Measurements from ENCODE around the gene CDK18. TPM values are rescaled to one million over a fixed set of nuclear protein-coding genes. Genes with fewer than 3 reads are reported as not detected.

The CDK18 gene
- total RNA-seq, 1 experiment from 2014 or later, result 38.5 TPM

GRCh38 chr1:205546541-205546940 lies 42.1 kb downstream of the CDK18 start:
- no peak overlapping the region for H3K4ac ChIP-seq (ENCODE audit: low read depth, low read length)
- no peak overlapping the region for H2AK5ac ChIP-seq (ENCODE audit: insufficient read length, low read length)
- H3K27ac ChIP-seq (ENCODE audit: insufficient read length, low read depth, low read length), result no peak overlapping the region
- no peak for DNase-seq
- Mint-ChIP-seq H3K4me3 (no peak overlapping the region), H3K36me3 (ENCODE audit: insufficient read depth in 1 of 3, low read depth in 3 of 3) (peaks cover 0 to 5% (median 0%) of the 10 kb centered on the region in 3 experiments; a peak in 4 of 7 replicates), H3K27ac (no peak overlapping the region), H3K9me3 (peaks cover 5% of the 10 kb centered on the region in 2 experiments; a peak in 4 of 5 replicates), H3K27me3 (ENCODE audit: low read depth) (peaks cover 45% of the 10 kb centered on the region), H3K4me1 (peaks cover 20 to 28% of the 10 kb centered on the region in 2 experiments)
- no peak overlapping the region for H2AFZ ChIP-seq (ENCODE audit: low read length)
- no peaks in the 10 kb centered on the region; the same call in 1 of the 2 replicates for H3K4me1 ChIP-seq (ENCODE audit: insufficient read depth, low read length)
- H3K9me3 ChIP-seq (ENCODE audit: control insufficient read depth, low read depth, low read length), result no peaks in the 10 kb centered on the region
- no peak overlapping the region for H3K18ac ChIP-seq (ENCODE audit: insufficient read length, low read depth, low read length)
- no peak overlapping the region for H3K4me2 ChIP-seq (ENCODE audit: insufficient read depth, insufficient read length, low read length)
- no peak overlapping the region for H3T11ph ChIP-seq (ENCODE audit: low read length)
- no peak overlapping the region for H2BK15ac ChIP-seq (ENCODE audit: low read depth, low read length)
- no peak overlapping the region for H2BK12ac ChIP-seq (ENCODE audit: insufficient read length, low read depth, low read length)
- TF ChIP-seq CTCF (conservative IDR thresholded peaks at IDR 0.05), result no peak
- no peak overlapping the region for H2BK20ac ChIP-seq (ENCODE audit: low read depth, low read length, poor library complexity, severe bottlenecking)
- no peak overlapping the region for H3K56ac ChIP-seq (ENCODE audit: insufficient read length, low read depth, low read length)
- no peak overlapping the region for H3K9ac ChIP-seq (ENCODE audit: extremely low read depth, insufficient read length, low read length)
- no peak overlapping the region for H4K8ac ChIP-seq (replicated peaks; ENCODE audit: insufficient read length, low read depth, low read length)
- no peaks in the 10 kb centered on the region for H3K27me3 ChIP-seq (ENCODE audit: insufficient read depth, low read length)
- H2BK120ac ChIP-seq (ENCODE audit: low read depth, low read length, poor library complexity, severe bottlenecking), result no peak overlapping the region
- H3K23ac ChIP-seq (ENCODE audit: insufficient read length, low read depth, low read length), result no peak overlapping the region
- no peak overlapping the region for H4K91ac ChIP-seq (ENCODE audit: insufficient read length, low read depth, low read length)
- no peak overlapping the region for H3K14ac ChIP-seq (ENCODE audit: insufficient read depth, low read length)
- no peaks in the 10 kb centered on the region for H3K79me1 ChIP-seq (ENCODE audit: insufficient read depth, low read depth, low read length, poor library complexity, severe bottlenecking)
- no peaks in the 10 kb centered on the region for H3K79me2 ChIP-seq (ENCODE audit: insufficient read depth, low read length)
- no CpG with 5 or more reads among the region's 1 CpG for WGBS (ENCODE audit: extremely low coverage, insufficient read length, low lambda C conversion rate)
- H2BK5ac ChIP-seq (ENCODE audit: insufficient read length, low read length), result no peak overlapping the region
- no peaks in the 10 kb centered on the region for H4K20me1 ChIP-seq (ENCODE audit: control insufficient read depth, insufficient read depth, insufficient read length)
- H4K5ac ChIP-seq (ENCODE audit: insufficient read length, low read depth, low read length), result no peak overlapping the region
- H3K23me2 ChIP-seq (ENCODE audit: insufficient read length, low read depth, low read length, poor library complexity, severe bottlenecking), result peaks cover 2% of the 10 kb centered on the region
